OCI-LY3 (cell line): ENCODE results near the gene CALU.

ENCODE experiments used
- H2AFZ ChIP-seq: fragments of 200-600, 300-600 bp; shearing (Covaris generic); 2 replicates; pipeline ENCODE4 v1.6.0; 2014; ENCODE audit warnings: antibody characterized with exemption, low read depth, low read length
- H3K27ac ChIP-seq: fragments of 200-600, 300-600 bp; sonication (generic); 2 replicates; pipeline ENCODE4 v1.5.1; 2014; ENCODE audit warnings: mild to moderate bottlenecking, low read length, moderate library complexity, mixed read lengths
- H3K27me3 ChIP-seq: fragments of 200-600, 300-600 bp; sonication (generic); 2 replicates; pipeline ENCODE4 v1.6.1; 2014; ENCODE audit warnings: low read depth, low read length, mixed read lengths
- H3K36me3 ChIP-seq: fragments of 200-600, 300-600 bp; sonication (generic); replicated peaks from 2 replicates; pipeline ENCODE3; 2014; ENCODE audit warnings: low read depth, low read length, mixed read lengths
- H3K4me1 ChIP-seq: fragments of 300-600, 200-600 bp; sonication (generic); 2 replicates; pipeline ENCODE4 v1.6.1; 2014; ENCODE audit warnings: low read length, mixed read lengths
- H3K4me2 ChIP-seq: fragments of 200-600, 300-600 bp; sonication (generic); 2 replicates; pipeline ENCODE4 v1.6.1; 2014; ENCODE audit warnings: low read length, mixed read lengths
- H3K4me3 ChIP-seq: fragments of 300-600, 200-600 bp; sonication (generic); 2 replicates; pipeline ENCODE4 v1.5.1; 2014; ENCODE audit warnings: antibody characterized with exemption, mild to moderate bottlenecking, low read length, moderate library complexity
- H3K79me2 ChIP-seq: fragments of 300-600, 200-600 bp; shearing (Covaris generic); 2 replicates; pipeline ENCODE4 v1.6.1; 2014; ENCODE audit warnings: mild to moderate bottlenecking, low read length, mixed read lengths
- H3K9ac ChIP-seq: fragments of 300-600, 200-600 bp; shearing (Covaris generic); 2 replicates; pipeline ENCODE4 v1.6.0; 2014; ENCODE audit warnings: mild to moderate bottlenecking, low read length, moderate library complexity
- H3K9me3 ChIP-seq: fragments of 200-600, 300-600 bp; shearing (Covaris generic); 2 replicates; pipeline ENCODE4 v1.6.1; 2014; ENCODE audit warnings: low read length, mixed read lengths; ENCODE audit not compliant: insufficient read depth
- H4K20me1 ChIP-seq: fragments of 200-600, 300-600 bp; sonication (generic); 2 replicates; pipeline ENCODE4 v1.6.1; 2016; ENCODE audit warnings: low read length, mixed read lengths; ENCODE audit not compliant: insufficient read depth
- CTCF ChIP-seq: fragments of 200-600, 300-600 bp; sonication (generic); IDR thresholded peaks from 2 replicates; pipeline ENCODE4 v1.5.1; 2014; ENCODE audit warnings: antibody characterized with exemption, low read length, low read depth
- EZH2phosphoT487 ChIP-seq: fragments of 200-600 bp; shearing (Covaris generic); IDR thresholded peaks from 2 replicates; pipeline ENCODE4 v1.6.1; 2018; ENCODE audit warnings: antibody characterized with exemption, mixed run types, low read depth

Gene CALU

GRCh38 chr7:128810473-128810872, 71.3 kb downstream of the CALU start:
- TF ChIP-seq CTCF (no peak), EZH2phosphoT487 (no peak)
- Histone ChIP-seq H3K9me3 (no peaks in the 10 kb centered on the region), H3K9ac (no peak overlapping the region)

GRCh38 chr7:128810997-128811396, 71.8 kb downstream of the CALU start:
- H2AFZ ChIP-seq: no peak overlapping the region
- H3K27ac ChIP-seq: no peak overlapping the region
- TF ChIP-seq EZH2phosphoT487 (no peak), CTCF (no peak)
- no peaks in the 10 kb centered on the region for H3K9me3 ChIP-seq
- no peaks in the 10 kb centered on the region for H3K4me1 ChIP-seq
- H3K36me3 ChIP-seq: no peaks in the 10 kb centered on the region
- no peaks in the 10 kb centered on the region for H4K20me1 ChIP-seq
- H3K4me3 ChIP-seq: no peak overlapping the region
- H3K79me2 ChIP-seq: no peaks in the 10 kb centered on the region
- no peaks in the 10 kb centered on the region; the same call in 1 of the 2 replicates for H3K27me3 ChIP-seq
- no peak overlapping the region for H3K9ac ChIP-seq
- no peak overlapping the region for H3K4me2 ChIP-seq

More at GRCh38 chr7:128810473-128810872, 71.3 kb downstream of the CALU start:
- Histone ChIP-seq H3K36me3 (no peaks in the 10 kb centered on the region), H3K4me1 (no peaks in the 10 kb centered on the region), H3K27ac (no peak overlapping the region), H2AFZ (no peak overlapping the region), H4K20me1 (no peaks in the 10 kb centered on the region), H3K27me3 (no peaks in the 10 kb centered on the region), H3K79me2 (no peaks in the 10 kb centered on the region), H3K4me2 (no peak overlapping the region), H3K4me3 (no peak overlapping the region)

DNA sequence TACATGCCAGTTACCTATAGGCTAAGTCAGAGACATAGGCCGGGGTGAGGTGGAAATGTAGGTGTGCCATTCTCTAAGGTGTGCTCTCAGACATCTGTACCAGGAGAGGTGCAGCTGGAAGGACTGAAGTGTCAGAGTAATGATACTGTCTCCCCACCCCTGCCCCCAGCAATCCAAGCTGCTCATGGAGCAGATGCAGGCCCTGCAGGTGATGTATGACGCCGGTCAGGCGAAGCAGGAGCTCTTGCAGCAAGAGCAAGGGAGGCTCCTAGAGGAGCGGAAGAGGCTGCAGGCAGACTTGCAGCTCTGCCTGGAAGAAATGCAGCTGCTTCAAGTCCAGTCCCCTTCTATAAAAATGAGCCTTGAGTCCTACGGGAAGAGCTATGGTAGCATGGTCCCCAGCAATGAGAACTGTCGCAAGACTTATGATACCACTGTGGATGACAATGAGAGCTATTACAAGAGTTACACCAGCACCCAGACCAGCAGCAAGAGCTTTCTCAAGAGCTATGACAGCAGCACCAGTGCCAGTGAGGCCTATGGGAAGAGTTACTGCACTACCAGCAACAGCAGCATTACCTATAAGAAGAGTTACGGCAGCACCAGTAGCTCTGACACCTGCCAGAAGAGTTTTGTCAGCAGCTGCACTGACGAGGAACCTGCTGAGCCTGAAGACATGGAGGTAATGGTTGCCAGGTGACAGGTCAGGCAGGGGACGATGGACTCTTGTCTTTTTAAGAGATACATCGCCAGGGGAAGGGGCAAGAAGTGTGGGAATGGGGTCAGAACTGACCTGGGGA, 72.7 kb downstream of the CALU start:
- H3K79me2 ChIP-seq: no peaks in the 10 kb centered on the region
- H3K27me3 ChIP-seq: no peaks in the 10 kb centered on the region; the same call in 1 of the 2 replicates
- no peaks in the 10 kb centered on the region for H4K20me1 ChIP-seq
- no peak overlapping the region for H2AFZ ChIP-seq
- no peak for TF ChIP-seq CTCF
- TF ChIP-seq EZH2phosphoT487: no peak
- no peaks in the 10 kb centered on the region for H3K4me1 ChIP-seq
- H3K36me3 ChIP-seq: no peaks in the 10 kb centered on the region
- no peak overlapping the region for H3K4me2 ChIP-seq
- H3K27ac ChIP-seq: no peak overlapping the region
- no peak overlapping the region for H3K4me3 ChIP-seq
- H3K9ac ChIP-seq: no peak overlapping the region
- no peaks in the 10 kb centered on the region for H3K9me3 ChIP-seq

GRCh38 chr7:128812514-128813168, 73.5 kb downstream of the CALU start:
- Histone ChIP-seq H3K9me3 (no peaks in the 10 kb centered on the region), H3K27ac (no peak overlapping the region), H3K9ac (no peak overlapping the region), H3K4me2 (no peak overlapping the region), H2AFZ (no peak overlapping the region), H3K4me1 (no peaks in the 10 kb centered on the region), H4K20me1 (no peaks in the 10 kb centered on the region), H3K36me3 (no peaks in the 10 kb centered on the region), H3K79me2 (no peaks in the 10 kb centered on the region), H3K27me3 (no peaks in the 10 kb centered on the region; the same call in 1 of the 2 replicates), H3K4me3 (no peak overlapping the region)
- no peak for TF ChIP-seq EZH2phosphoT487
- TF ChIP-seq CTCF: no peak
